ENCODE data around the gene CALML6. TPM values are rescaled to one million over a fixed set of nuclear protein-coding genes. Genes with fewer than 3 reads are reported as not detected.

CALML6 gene
- total RNA-seq, 2 donors from 2014 or later: 1.0 to 4.3 TPM

DNA sequence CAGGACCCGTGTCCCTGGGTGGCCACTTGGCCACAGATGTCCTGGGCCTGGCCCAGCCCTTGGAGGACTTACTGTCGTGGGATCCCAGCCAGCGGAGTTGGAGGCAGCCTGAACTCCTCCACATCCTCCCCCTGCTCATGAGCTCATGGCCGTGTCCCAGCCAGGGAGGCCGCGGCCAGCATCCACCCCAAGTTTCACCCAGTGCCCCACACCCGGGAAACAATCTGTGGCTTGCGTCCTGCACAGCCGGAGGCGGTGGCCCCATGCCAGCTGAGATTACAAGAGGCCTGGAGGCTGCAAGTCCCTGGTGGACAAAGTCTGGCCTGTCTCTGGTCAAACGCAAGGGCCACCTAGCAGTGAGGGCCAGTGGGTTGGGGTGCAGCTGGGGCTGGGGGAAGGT is 31.5 kb downstream of the CALML6 start:
- H3K4me1 ChIP-seq: peaks cover 7% of the 10 kb centered on the region
- no peak overlapping the region for H3K4me3 ChIP-seq
- DNase-seq (peak; percentile 29 to 54 (median 40)), ATAC-seq (no peak)
- intact Hi-C loops (cut with DNase I): loop anchor here (5.0 kb wide), 1 partner anchor 96 kb away; no protein-coding TSS in a partner anchor
- H3K9me3 ChIP-seq: no peaks in the 10 kb centered on the region
- H3K36me3 ChIP-seq (replicated peaks in 1 of 2; ENCODE audit: insufficient read depth in 1 of 2, low read depth in 2 of 2): no peaks in the 10 kb centered on the region
- no peaks in the 10 kb centered on the region for H3K27me3 ChIP-seq
- no peak for TF ChIP-seq POLR2A (IDR thresholded peaks at IDR 0.05)
- TF ChIP-seq, protein P1, sequence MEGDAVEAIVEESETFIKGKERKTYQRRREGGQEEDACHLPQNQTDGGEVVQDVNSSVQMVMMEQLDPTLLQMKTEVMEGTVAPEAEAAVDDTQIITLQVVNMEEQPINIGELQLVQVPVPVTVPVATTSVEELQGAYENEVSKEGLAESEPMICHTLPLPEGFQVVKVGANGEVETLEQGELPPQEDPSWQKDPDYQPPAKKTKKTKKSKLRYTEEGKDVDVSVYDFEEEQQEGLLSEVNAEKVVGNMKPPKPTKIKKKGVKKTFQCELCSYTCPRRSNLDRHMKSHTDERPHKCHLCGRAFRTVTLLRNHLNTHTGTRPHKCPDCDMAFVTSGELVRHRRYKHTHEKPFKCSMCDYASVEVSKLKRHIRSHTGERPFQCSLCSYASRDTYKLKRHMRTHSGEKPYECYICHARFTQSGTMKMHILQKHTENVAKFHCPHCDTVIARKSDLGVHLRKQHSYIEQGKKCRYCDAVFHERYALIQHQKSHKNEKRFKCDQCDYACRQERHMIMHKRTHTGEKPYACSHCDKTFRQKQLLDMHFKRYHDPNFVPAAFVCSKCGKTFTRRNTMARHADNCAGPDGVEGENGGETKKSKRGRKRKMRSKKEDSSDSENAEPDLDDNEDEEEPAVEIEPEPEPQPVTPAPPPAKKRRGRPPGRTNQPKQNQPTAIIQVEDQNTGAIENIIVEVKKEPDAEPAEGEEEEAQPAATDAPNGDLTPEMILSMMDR (IDR thresholded peaks at IDR 0.05): no peak
- H3K27ac ChIP-seq: no peak overlapping the region
- 28 to 40% methylated on average over 2 to 11 of the region's 11 CpGs for WGBS, 2 donors

DNA sequence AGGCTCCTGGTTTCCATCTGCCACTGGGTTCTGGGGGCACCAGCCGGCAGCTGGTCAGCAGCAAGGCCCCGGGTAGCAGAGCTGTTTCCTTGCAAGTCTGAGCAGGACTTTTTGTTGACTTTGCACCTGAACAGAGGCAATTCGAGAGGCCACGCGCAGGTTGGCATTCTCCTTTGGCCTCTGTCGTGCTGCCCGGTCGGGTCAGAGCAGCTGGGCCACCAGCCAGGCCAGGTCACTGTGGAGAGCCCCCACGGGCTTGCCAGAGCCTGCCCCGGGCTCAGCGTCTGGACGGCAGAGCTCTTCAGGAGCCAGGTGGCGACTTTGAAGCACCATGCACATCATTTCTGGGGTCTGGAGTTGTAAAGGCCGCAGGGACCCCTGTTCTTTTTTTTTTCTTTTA is 32.4 kb downstream of the CALML6 start:
- no peak for ATAC-seq
- Histone ChIP-seq H3K36me3 (replicated peaks in 1 of 2; ENCODE audit: insufficient read depth in 1 of 2, low read depth in 2 of 2) (no peaks in the 10 kb centered on the region), H3K4me3 (no peak overlapping the region), H3K27ac (no peak overlapping the region), H3K4me1 (peaks cover 7% of the 10 kb centered on the region), H3K9me3 (no peaks in the 10 kb centered on the region), H3K27me3 (no peaks in the 10 kb centered on the region)
- TF ChIP-seq, protein P1 (IDR thresholded peaks at IDR 0.05): no peak
- TF ChIP-seq POLR2A (IDR thresholded peaks at IDR 0.05): no peak
- 40 to 65% methylated on average over 1 to 12 of the region's 14 CpGs for WGBS, 2 donors
- intact Hi-C loops (cut with DNase I): loop anchor here (5.0 kb wide), 1 partner anchor 95 kb away; no protein-coding TSS in a partner anchor
- no peak for DNase-seq

DNA sequence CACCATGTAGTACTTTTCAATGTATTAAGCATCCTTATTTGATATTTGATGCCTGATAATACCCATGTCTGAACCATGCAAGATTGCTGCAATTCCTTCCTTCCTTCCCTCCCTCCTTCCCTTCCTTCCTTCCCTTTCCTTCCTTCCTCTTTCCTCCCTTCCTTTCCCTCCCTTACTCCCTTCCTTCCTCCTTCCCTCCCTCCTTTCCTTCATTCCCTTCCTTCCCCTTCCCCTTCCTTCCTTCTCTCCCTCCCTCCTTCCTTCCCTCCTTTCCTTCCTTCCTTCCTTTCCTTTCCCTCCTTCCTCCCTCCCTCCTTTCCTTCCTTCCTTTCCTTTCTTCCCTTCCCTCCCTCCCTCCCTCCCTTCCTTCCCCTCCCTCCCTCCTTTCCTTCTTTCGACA is 33.7 kb downstream of the CALML6 start:
- H3K4me3 ChIP-seq: no peak overlapping the region
- intact Hi-C loops (cut with DNase I): loop anchor here (5.0 kb wide), 1 partner anchor 94 kb away; no protein-coding TSS in a partner anchor
- WGBS, 2 donors: 29% methylated on average over 1 of the region's 1 CpG
- TF ChIP-seq POLR2A (IDR thresholded peaks at IDR 0.05): no peak
- TF ChIP-seq, protein P1 (IDR thresholded peaks at IDR 0.05): no peak
- ATAC-seq (no peak), DNase-seq (no peak)
- no peaks in the 10 kb centered on the region for H3K36me3 ChIP-seq (replicated peaks in 1 of 2; ENCODE audit: insufficient read depth in 1 of 2, low read depth in 2 of 2)
- no peak overlapping the region for H3K27ac ChIP-seq
- peaks cover 6% of the 10 kb centered on the region for H3K4me1 ChIP-seq
- no peaks in the 10 kb centered on the region for H3K27me3 ChIP-seq
- no peaks in the 10 kb centered on the region for H3K9me3 ChIP-seq

DNA sequence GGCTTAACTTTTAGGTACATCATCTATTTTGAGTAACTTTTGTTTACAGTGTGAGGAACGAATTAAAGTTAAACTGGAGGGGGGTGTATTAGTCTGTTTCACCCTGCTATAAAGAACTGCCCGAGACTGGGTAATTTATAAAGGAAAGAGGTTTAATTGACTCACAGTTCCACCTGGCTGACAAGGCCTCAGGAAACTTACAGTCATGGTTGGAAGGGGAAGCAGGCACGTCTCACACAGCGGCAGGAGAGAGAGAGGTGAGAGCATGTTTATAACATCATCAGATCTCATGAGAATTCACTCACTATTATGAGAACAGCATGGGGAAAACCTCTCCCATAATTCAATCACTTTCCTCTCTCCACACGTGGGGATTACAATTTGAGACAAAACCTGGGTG is 35.9 kb downstream of the CALML6 start:
- 69% methylated on average over 5 of the region's 5 CpGs for WGBS, 2 donors
- intact Hi-C loops (cut with DNase I): no loop called here
- Histone ChIP-seq H3K27ac (no peak overlapping the region), H3K36me3 (replicated peaks in 1 of 2; ENCODE audit: insufficient read depth in 1 of 2, low read depth in 2 of 2) (no peaks in the 10 kb centered on the region), H3K4me3 (no peak overlapping the region), H3K4me1 (no peaks in the 10 kb centered on the region), H3K27me3 (no peaks in the 10 kb centered on the region), H3K9me3 (no peaks in the 10 kb centered on the region)
- no peak for TF ChIP-seq POLR2A (IDR thresholded peaks at IDR 0.05)
- TF ChIP-seq, protein P1 (IDR thresholded peaks at IDR 0.05): no peak
- ATAC-seq (no peak), DNase-seq (no peak)

DNA sequence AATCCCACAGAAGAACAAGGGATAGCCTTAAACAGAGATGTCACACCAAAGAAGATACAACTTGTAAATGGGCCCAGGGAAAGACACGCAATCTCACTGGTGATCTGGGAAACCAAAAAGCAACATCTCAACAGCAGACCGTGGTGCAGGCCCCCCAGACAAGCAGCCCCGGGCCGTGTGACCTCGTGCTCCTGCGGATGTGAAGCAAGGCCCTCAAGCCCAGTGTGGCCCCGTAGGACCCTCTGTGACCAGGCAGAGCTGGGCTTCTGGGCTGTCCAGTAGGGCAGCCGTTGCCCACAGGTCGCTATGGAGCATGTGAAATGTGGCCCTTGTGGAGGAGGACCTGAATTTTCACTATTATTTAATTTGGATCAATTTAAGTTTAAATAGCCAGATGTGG is 39.0 kb downstream of the CALML6 start:
- no peak for DNase-seq
- WGBS, 2 donors: 79 to 82% methylated on average over 6 to 9 of the region's 9 CpGs
- Histone ChIP-seq H3K4me1 (no peaks in the 10 kb centered on the region), H3K36me3 (replicated peaks in 1 of 2; ENCODE audit: insufficient read depth in 1 of 2, low read depth in 2 of 2) (no peaks in the 10 kb centered on the region), H3K27me3 (no peaks in the 10 kb centered on the region), H3K27ac (no peak overlapping the region), H3K4me3 (no peak overlapping the region), H3K9me3 (no peaks in the 10 kb centered on the region)
- TF ChIP-seq, protein P1 (IDR thresholded peaks at IDR 0.05): no peak
- TF ChIP-seq POLR2A (IDR thresholded peaks at IDR 0.05): no peak
- intact Hi-C loops (cut with DNase I): no loop called here
- ATAC-seq: no peak

Data from body of pancreas (tissue), 4 donors.